Ishikawa (cell line): Measurements from ENCODE around the gene REV1.
A peak's percentile ranks its signal among the peaks of the same experiment; 100 is the strongest.

Experiments used
- CEBPB ChIP-seq: IDR thresholded peaks from 2 replicates; pipeline ENCODE4 v1.6.1; 2012
- CREB1 ChIP-seq: IDR thresholded peaks from 2 replicates; pipeline ENCODE4 v1.6.1; 2012; ENCODE audit warnings: low read depth
- EGR1 ChIP-seq: IDR thresholded peaks from 2 replicates; pipeline ENCODE4 v1.6.1; 2012
- EP300 ChIP-seq: IDR thresholded peaks from 2 replicates; pipeline ENCODE4 v1.6.1; 2012; ENCODE audit warnings: borderline replicate concordance
- FOXM1 ChIP-seq: IDR thresholded peaks from 2 replicates; pipeline ENCODE4 v1.6.1; 2012; ENCODE audit warnings: low read depth, borderline replicate concordance
- MAX ChIP-seq: IDR thresholded peaks from 2 replicates; pipeline ENCODE4 v1.6.1; 2012
- NFIC ChIP-seq: IDR thresholded peaks from 2 replicates; pipeline ENCODE4 v1.6.1; 2012
- RAD21 ChIP-seq: IDR thresholded peaks from 2 replicates; pipeline ENCODE4 v1.6.1; 2012; ENCODE audit warnings: low read depth
- TAF1 ChIP-seq: IDR thresholded peaks from 2 replicates; pipeline ENCODE4 v1.6.1; 2012; ENCODE audit warnings: low read depth, mild to moderate bottlenecking
- TCF12 ChIP-seq: IDR thresholded peaks from 2 replicates; pipeline ENCODE4 v1.6.1; 2012; ENCODE audit warnings: low read depth
- TEAD4 ChIP-seq: IDR thresholded peaks from 2 replicates; pipeline ENCODE4 v1.6.1; 2012
- USF1 ChIP-seq: IDR thresholded peaks from 2 replicates; pipeline ENCODE4 v1.6.1; 2012
- YY1 ChIP-seq: IDR thresholded peaks from 2 replicates; pipeline ENCODE4 v1.6.1; 2012; ENCODE audit warnings: low read depth
- ZBTB7A ChIP-seq: IDR thresholded peaks from 2 replicates; pipeline ENCODE4 v1.6.1; 2012; ENCODE audit warnings: low read depth
- TF ChIP-seq, protein P1 (sequence below): IDR thresholded peaks from 2 replicates; pipeline ENCODE4 v1.6.1; 2012; ENCODE audit warnings: low read depth, mild to moderate bottlenecking

The REV1 gene

DNA sequence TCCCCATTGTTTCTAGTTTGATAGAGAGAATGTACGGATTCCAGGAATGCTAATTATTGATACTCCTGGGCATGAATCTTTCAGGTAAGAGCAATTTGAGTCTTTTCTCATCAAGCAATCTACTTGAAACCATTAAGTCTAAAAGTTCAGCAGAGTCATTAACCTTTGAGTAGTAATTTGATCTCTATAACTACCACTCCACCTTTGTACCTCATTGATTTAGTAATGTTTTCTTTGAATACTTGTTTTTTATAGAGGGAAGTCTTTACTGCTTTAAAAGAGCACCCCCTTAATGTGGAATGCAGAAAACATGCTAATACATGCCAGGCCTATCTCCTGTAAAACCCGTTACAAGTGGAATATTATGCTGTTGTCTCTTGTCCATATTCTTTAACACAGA lies 107.7 kb downstream of the REV1 start:
- no peak for TF ChIP-seq NFIC
- no peak for TF ChIP-seq MAX
- TF ChIP-seq, protein P1, sequence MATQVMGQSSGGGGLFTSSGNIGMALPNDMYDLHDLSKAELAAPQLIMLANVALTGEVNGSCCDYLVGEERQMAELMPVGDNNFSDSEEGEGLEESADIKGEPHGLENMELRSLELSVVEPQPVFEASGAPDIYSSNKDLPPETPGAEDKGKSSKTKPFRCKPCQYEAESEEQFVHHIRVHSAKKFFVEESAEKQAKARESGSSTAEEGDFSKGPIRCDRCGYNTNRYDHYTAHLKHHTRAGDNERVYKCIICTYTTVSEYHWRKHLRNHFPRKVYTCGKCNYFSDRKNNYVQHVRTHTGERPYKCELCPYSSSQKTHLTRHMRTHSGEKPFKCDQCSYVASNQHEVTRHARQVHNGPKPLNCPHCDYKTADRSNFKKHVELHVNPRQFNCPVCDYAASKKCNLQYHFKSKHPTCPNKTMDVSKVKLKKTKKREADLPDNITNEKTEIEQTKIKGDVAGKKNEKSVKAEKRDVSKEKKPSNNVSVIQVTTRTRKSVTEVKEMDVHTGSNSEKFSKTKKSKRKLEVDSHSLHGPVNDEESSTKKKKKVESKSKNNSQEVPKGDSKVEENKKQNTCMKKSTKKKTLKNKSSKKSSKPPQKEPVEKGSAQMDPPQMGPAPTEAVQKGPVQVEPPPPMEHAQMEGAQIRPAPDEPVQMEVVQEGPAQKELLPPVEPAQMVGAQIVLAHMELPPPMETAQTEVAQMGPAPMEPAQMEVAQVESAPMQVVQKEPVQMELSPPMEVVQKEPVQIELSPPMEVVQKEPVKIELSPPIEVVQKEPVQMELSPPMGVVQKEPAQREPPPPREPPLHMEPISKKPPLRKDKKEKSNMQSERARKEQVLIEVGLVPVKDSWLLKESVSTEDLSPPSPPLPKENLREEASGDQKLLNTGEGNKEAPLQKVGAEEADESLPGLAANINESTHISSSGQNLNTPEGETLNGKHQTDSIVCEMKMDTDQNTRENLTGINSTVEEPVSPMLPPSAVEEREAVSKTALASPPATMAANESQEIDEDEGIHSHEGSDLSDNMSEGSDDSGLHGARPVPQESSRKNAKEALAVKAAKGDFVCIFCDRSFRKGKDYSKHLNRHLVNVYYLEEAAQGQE: no peak
- TF ChIP-seq EGR1: no peak
- no peak for TF ChIP-seq EP300
- TF ChIP-seq CREB1: no peak
- no peak for TF ChIP-seq TEAD4
- no peak for TF ChIP-seq FOXM1
- no peak for TF ChIP-seq TAF1
- TF ChIP-seq YY1: no peak
- TF ChIP-seq RAD21: no peak
- TF ChIP-seq ZBTB7A: no peak
- TF ChIP-seq USF1: no peak
- no peak for TF ChIP-seq CEBPB
- TF ChIP-seq TCF12: no peak

DNA sequence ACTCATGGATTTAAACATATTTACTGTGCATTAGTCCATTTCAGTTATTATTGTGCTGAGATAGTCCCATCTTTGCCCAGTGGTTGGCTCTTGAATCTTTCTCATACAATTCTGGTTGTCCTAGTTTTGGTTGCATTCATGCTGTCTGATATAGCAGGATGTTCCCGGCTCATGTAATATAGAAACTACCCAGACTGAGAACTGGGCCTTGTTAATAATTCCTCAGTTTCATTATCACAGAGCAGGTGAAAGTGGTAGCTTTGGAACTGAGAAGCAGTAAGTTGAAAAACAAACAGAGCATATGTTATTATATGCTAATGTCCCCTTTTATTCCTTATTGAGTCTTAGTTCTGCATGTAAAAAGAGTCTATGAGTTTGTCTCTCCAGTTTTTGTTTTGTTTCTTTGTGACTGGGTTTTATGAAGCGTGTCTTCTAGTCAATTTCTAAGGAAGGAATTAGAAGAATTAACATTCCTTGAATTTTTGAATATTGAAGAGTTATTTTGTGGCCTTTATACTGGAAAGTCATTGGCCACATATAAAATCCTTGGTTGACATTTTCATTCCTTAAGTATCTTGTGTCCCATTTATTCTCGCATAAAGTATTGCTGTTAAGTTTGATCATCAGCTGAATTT lies 109.3 kb downstream of the REV1 start:
- TF ChIP-seq FOXM1: no peak
- peak; percentile 24; the same call in 1 of the 2 replicates for TF ChIP-seq TEAD4

DNA sequence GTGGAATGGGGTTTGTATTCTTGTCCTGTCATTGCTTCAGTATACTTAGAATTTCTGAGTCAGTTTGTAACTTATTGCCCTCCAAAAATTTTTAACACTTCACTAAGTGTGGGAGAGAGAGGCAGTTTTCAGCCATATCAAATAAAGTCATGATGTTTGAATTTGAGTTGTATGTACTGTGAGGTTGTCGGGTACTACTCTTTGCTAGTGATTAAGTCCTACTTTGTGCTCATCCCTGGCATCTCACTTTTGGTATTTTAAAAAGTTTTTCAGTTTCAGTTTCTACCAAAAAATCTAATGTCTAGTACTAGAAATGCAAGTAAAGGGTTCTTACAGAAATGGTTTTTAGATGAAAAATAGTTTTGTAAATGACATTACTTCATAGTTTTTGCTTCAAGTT lies 111.9 kb downstream of the REV1 start:
- TF ChIP-seq TAF1: no peak

DNA sequence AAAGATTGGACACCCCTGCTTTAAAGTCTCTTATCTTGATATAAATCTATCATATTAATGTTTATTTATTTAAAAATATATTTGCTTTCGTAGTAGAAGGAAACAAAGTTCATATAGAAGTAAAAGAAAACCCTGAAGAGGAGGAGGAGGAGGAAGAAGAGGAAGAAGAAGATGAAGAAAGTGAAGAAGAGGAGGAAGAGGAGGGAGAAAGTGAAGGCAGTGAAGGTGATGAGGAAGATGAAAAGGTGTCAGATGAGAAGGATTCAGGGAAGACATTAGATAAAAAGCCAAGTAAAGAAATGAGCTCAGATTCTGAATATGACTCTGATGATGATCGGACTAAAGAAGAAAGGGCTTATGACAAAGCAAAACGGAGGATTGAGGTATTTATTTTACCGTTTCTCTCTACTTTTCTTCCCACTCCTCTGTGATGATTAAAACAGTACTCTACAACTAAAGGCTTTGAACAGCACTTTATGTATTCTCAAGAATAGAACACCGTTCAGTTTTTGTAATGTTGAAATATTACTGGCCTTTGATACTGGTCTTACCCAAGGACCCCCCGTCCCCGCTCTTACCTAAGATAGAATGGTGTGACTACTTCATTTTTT lies 113.5 kb downstream of the REV1 start:
- TF ChIP-seq CEBPB: no peak
- no peak for TF ChIP-seq RAD21
- no peak for TF ChIP-seq ZBTB7A
- no peak for TF ChIP-seq TEAD4
- TF ChIP-seq CREB1: no peak
- TF ChIP-seq USF1: no peak

DNA sequence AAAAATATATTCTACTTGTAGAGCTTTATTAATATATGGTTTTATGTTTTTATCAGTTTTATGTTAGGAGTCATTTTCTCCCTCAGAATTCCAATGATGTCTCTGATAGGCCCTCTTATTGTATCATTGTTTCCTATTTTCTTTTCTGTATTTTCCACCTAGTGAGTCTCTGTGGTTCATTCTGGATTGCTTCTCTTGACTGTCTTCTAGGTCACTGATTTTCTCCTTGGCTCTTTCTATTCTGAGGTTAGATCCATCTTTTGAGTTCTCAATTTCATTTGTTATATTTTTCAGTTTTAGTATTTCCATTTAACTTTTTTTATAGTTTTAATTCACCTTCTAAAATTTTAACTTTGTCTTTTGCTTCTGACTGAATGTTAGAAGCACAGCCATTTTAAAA lies 115.1 kb downstream of the REV1 start:
- TF ChIP-seq USF1 (no peak), CREB1 (no peak), CEBPB (no peak), EP300 (no peak), FOXM1 (no peak), TEAD4 (no peak), TAF1 (no peak), EGR1 (no peak), ZBTB7A (no peak), YY1 (no peak), TCF12 (no peak), NFIC (no peak), MAX (no peak), RAD21 (no peak)
- TF ChIP-seq, protein P1: no peak

GRCh38 chr2:99373144-99373543 lies 116.7 kb downstream of the REV1 start:
- TF ChIP-seq TAF1: no peak
- TF ChIP-seq USF1: no peak
- no peak for TF ChIP-seq TEAD4
- no peak for TF ChIP-seq ZBTB7A
- TF ChIP-seq NFIC: no peak
- TF ChIP-seq CEBPB: no peak
- TF ChIP-seq FOXM1: no peak
- TF ChIP-seq, protein P1: no peak
- TF ChIP-seq YY1: no peak
- no peak for TF ChIP-seq RAD21
- TF ChIP-seq EP300: no peak
- TF ChIP-seq CREB1: no peak
- no peak for TF ChIP-seq EGR1
- no peak for TF ChIP-seq TCF12
- TF ChIP-seq MAX: no peak
